ENCODE data around the gene PEX14.

DNA sequence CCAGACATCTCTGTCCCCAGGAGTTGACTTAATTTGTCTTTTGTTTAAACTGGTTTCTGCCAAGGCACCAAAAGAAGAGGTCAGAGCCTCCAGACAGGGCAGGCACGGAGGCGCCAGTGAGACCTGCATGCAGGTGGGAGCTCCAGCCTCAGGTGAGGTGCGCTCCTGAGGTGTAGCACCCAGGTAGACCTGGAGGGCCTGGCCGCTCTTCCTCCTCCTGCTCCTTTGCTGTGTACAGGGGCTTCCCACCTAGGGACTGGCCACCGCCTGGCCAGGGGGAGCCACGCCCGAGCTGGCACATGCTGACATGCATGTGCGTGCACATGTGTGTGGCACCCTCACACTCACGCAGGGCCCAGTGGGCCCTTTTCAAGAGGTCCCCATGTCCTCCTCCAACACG, 158.7 kb downstream of the PEX14 start:
- TF ChIP-seq, protein P1, sequence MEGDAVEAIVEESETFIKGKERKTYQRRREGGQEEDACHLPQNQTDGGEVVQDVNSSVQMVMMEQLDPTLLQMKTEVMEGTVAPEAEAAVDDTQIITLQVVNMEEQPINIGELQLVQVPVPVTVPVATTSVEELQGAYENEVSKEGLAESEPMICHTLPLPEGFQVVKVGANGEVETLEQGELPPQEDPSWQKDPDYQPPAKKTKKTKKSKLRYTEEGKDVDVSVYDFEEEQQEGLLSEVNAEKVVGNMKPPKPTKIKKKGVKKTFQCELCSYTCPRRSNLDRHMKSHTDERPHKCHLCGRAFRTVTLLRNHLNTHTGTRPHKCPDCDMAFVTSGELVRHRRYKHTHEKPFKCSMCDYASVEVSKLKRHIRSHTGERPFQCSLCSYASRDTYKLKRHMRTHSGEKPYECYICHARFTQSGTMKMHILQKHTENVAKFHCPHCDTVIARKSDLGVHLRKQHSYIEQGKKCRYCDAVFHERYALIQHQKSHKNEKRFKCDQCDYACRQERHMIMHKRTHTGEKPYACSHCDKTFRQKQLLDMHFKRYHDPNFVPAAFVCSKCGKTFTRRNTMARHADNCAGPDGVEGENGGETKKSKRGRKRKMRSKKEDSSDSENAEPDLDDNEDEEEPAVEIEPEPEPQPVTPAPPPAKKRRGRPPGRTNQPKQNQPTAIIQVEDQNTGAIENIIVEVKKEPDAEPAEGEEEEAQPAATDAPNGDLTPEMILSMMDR (optimal IDR thresholded peaks at IDR 0.05 in 1 of 3, IDR thresholded peaks at IDR 0.05 in 1 of 3, conservative IDR thresholded peaks at IDR 0.05 in 1 of 3; ENCODE audit: extremely low read depth in 1 of 3, insufficient read depth in 2 of 3, low read length in 3 of 3): no peak
- TF ChIP-seq EZH2 (IDR thresholded peaks at IDR 0.05; ENCODE audit: low read length): no peak

Data from keratinocyte (primary cell).